Measurements from ENCODE around the gene CHST12.

DNA sequence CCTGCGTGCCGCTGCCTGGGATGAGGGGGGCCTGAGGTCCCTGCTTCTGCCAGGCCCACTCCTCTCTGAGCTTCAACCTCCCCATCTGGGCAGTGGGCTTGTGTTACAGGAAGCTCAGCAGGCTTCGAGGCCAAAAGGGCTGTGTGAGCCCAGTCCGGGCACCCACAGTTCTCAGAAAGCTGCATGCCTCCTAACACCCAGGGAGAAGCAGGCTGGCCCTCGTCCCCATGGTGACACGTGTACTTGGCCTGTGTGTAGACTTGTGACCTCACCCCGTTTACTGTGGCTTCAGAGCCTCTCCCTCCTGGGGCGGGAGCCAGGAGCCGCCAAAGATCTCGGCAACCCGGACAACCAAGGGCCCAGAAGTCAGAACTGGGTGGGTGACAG, 75.0 kb downstream of the CHST12 start:
- TF ChIP-seq, protein P1, sequence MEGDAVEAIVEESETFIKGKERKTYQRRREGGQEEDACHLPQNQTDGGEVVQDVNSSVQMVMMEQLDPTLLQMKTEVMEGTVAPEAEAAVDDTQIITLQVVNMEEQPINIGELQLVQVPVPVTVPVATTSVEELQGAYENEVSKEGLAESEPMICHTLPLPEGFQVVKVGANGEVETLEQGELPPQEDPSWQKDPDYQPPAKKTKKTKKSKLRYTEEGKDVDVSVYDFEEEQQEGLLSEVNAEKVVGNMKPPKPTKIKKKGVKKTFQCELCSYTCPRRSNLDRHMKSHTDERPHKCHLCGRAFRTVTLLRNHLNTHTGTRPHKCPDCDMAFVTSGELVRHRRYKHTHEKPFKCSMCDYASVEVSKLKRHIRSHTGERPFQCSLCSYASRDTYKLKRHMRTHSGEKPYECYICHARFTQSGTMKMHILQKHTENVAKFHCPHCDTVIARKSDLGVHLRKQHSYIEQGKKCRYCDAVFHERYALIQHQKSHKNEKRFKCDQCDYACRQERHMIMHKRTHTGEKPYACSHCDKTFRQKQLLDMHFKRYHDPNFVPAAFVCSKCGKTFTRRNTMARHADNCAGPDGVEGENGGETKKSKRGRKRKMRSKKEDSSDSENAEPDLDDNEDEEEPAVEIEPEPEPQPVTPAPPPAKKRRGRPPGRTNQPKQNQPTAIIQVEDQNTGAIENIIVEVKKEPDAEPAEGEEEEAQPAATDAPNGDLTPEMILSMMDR (IDR thresholded peaks at IDR 0.05): no peak
- TF ChIP-seq POLR2A (IDR thresholded peaks at IDR 0.05; ENCODE audit: low read length) (no peak), EP300 (IDR thresholded peaks at IDR 0.05) (no peak), RCOR1 (IDR thresholded peaks at IDR 0.05; ENCODE audit: low read depth, low read length) (no peak)

Measured in A549 (cell line).